Suprapubic skin (tissue), 4 donors: ENCODE results near the gene ANKRD13A. TPM values are rescaled to one million over a fixed set of nuclear protein-coding genes. Genes with fewer than 3 reads are reported as not detected.

ENCODE experiments used
- DNase-seq, 2 donors: peaks; one replicate each; pipeline ENCODE4 v3.0.0-alpha.2; 2019; ENCODE audit warnings: low spot score in 2 of 2
- H3K27ac ChIP-seq: fragments of 200-600 bp; sonication (generic); one replicate; pipeline ENCODE4 v1.5.1; 2019
- H3K27me3 ChIP-seq: fragments of 200-600 bp; sonication (generic); one replicate; pipeline ENCODE4 v1.5.1; 2019
- H3K36me3 ChIP-seq: fragments of 200-600 bp; sonication (generic); one replicate; pipeline ENCODE4 v1.5.1; 2019
- H3K4me1 ChIP-seq: fragments of 200-600 bp; sonication (generic); one replicate; pipeline ENCODE4 v1.5.1; 2019
- H3K4me3 ChIP-seq: fragments of 200-600 bp; sonication (generic); one replicate; pipeline ENCODE4 v1.5.1; 2019; ENCODE audit warnings: mild to moderate bottlenecking
- H3K9me3 ChIP-seq: fragments of 200-600 bp; sonication (generic); one replicate; pipeline ENCODE4 v1.5.1; 2019
- CTCF ChIP-seq, 2 donors: fragments of 200-600 bp in 1 of 2; fragments of 450-650 bp in 1 of 2; sonication (generic) in 1 of 2; IDR thresholded peaks; one replicate each; pipeline ENCODE4 v1.5.1; 2016 to 2019; ENCODE audit warnings: antibody characterized with exemption in 2 of 2, mild to moderate bottlenecking in 1 of 2, moderate library complexity in 1 of 2
- EP300 ChIP-seq: sonication (generic); formaldehyde crosslinking; IDR thresholded peaks from one replicate; pipeline ENCODE4 v1.6.1; 2017; ENCODE audit warnings: antibody characterized with exemption
- POLR2A ChIP-seq, 2 donors: fragments of 450-650 bp; IDR thresholded peaks; one replicate each; pipeline ENCODE4 v1.6.1; 2017; ENCODE audit warnings: antibody characterized with exemption in 2 of 2, mild to moderate bottlenecking in 2 of 2, moderate library complexity in 2 of 2
- POLR2AphosphoS5 ChIP-seq, 3 donors: sonication (generic); formaldehyde crosslinking; IDR thresholded peaks; one replicate each; pipeline ENCODE4 v1.6.1; 2017; ENCODE audit warnings: antibody characterized with exemption in 3 of 3
- WGBS: methylation state at CpG from one replicate; pipeline ENCODE4 v1.1.5; 2018; 5-methylcytosine and 5-hydroxymethylcytosine counted together
- total RNA-seq, 4 donors: library from RNA; depleted of rRNA; stranded (reverse); fragments of >200 nt; gene quantifications; one replicate each; pipeline ENCODE4 v1.1.0, GENCODE V29; 2016

ANKRD13A gene
- total RNA-seq, 4 donors from 2014 or later: 104 to 161 (median 114) TPM

DNA sequence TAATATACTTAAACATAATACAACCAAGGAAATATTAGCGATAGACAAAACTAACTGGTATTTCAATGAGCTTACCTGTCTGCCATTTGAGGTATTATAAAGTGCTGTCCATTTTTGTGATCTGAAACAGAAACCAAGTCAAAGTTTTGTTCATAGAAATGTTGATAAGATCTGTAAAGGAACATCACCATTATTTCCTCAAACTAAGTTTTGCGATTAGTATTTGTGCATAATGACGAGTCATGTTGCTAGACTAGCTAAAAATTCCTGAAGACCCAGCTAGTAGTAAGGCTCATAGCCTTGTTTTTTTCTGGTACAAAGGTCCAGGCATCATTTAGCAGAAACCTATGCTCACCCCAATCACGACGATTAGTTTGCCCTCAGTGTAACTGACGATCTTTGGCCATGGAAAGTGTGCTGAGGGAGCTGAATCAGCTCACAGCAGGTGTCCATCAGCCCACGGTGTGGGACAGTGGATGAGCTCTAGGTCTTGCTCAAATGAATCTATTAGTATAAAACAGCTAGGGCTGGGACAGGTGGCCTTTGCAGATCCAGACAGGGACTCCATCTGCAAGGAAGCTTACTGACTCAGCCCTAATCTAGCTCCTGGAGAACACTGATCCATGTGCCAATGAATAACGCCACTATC is 31.7 kb upstream of the ANKRD13A start:
- TF ChIP-seq CTCF (IDR thresholded peaks at IDR 0.05) (no peak), POLR2AphosphoS5 (IDR thresholded peaks at IDR 0.05) (no peak), EP300 (no peak), POLR2A (IDR thresholded peaks at IDR 0.05) (no peak)
- no peak for DNase-seq
- Histone ChIP-seq H3K27me3 (no peaks in the 10 kb centered on the region), H3K27ac (no peak overlapping the region), H3K9me3 (no peaks in the 10 kb centered on the region), H3K36me3 (peaks cover 92% of the 10 kb centered on the region), H3K4me3 (no peak overlapping the region), H3K4me1 (no peaks in the 10 kb centered on the region)
- 84% methylated on average over 8 of the region's 8 CpGs for WGBS

GRCh38 chr12:109968032-109968420 is 31.2 kb upstream of the ANKRD13A start:
- H3K36me3 ChIP-seq: peaks cover 91% of the 10 kb centered on the region
- H3K4me1 ChIP-seq: no peaks in the 10 kb centered on the region
- no peaks in the 10 kb centered on the region for H3K27me3 ChIP-seq
- DNase-seq: no peak
- TF ChIP-seq POLR2A (IDR thresholded peaks at IDR 0.05): no peak
- TF ChIP-seq POLR2AphosphoS5 (IDR thresholded peaks at IDR 0.05): no peak
- no peak for TF ChIP-seq CTCF (IDR thresholded peaks at IDR 0.05)
- TF ChIP-seq EP300: no peak
- WGBS: 89% methylated on average over 2 of the region's 2 CpGs
- no peaks in the 10 kb centered on the region for H3K9me3 ChIP-seq
- no peak overlapping the region for H3K27ac ChIP-seq
- H3K4me3 ChIP-seq: no peak overlapping the region

GRCh38 chr12:109968801-109969200 is 30.4 kb upstream of the ANKRD13A start:
- DNase-seq: no peak
- no peaks in the 10 kb centered on the region for H3K27me3 ChIP-seq
- H3K4me3 ChIP-seq: no peak overlapping the region
- no peak overlapping the region for H3K27ac ChIP-seq
- H3K36me3 ChIP-seq: peaks cover 94% of the 10 kb centered on the region
- TF ChIP-seq CTCF (IDR thresholded peaks at IDR 0.05) (no peak), EP300 (no peak), POLR2AphosphoS5 (IDR thresholded peaks at IDR 0.05) (no peak), POLR2A (IDR thresholded peaks at IDR 0.05) (no peak)
- H3K9me3 ChIP-seq: no peaks in the 10 kb centered on the region
- H3K4me1 ChIP-seq: no peaks in the 10 kb centered on the region
- WGBS: 98% methylated on average over 8 of the region's 8 CpGs

GRCh38 chr12:109972821-109973220 is 26.4 kb upstream of the ANKRD13A start:
- Histone ChIP-seq H3K4me3 (no peak overlapping the region), H3K27me3 (no peaks in the 10 kb centered on the region), H3K36me3 (peaks cover 90% of the 10 kb centered on the region), H3K9me3 (no peaks in the 10 kb centered on the region), H3K27ac (no peak overlapping the region), H3K4me1 (no peaks in the 10 kb centered on the region)
- no peak for TF ChIP-seq POLR2A (IDR thresholded peaks at IDR 0.05)
- TF ChIP-seq EP300: no peak
- no peak for TF ChIP-seq POLR2AphosphoS5 (IDR thresholded peaks at IDR 0.05)
- no peak for TF ChIP-seq CTCF (IDR thresholded peaks at IDR 0.05)
- 96% methylated on average over 4 of the region's 4 CpGs for WGBS
- DNase-seq: no peak

DNA sequence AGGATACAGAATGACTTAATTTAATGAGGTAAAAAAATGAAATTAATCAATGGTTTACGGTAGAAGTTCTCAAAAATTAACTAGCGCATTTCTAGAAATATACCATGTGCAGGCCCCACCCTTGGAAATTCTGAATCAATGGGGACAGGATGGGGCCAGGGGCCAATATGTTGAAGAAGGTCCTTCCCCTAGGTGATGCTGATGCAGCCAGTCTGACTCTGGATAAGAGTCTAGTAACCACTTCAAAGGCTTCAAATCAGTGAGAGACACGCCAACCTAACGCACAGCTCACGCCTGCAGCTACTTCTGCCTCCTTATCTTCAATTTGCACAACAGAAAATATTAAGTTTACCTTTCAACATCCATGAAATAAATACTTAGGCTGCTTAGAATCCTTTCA is 17.9 kb upstream of the ANKRD13A start:
- WGBS: 93% methylated on average over 5 of the region's 5 CpGs
- Histone ChIP-seq H3K4me3 (no peak overlapping the region), H3K27me3 (no peaks in the 10 kb centered on the region), H3K4me1 (no peaks in the 10 kb centered on the region), H3K9me3 (no peaks in the 10 kb centered on the region), H3K36me3 (peaks cover 98% of the 10 kb centered on the region), H3K27ac (no peak overlapping the region)
- no peak for DNase-seq
- no peak for TF ChIP-seq POLR2AphosphoS5 (IDR thresholded peaks at IDR 0.05)
- TF ChIP-seq CTCF (IDR thresholded peaks at IDR 0.05): no peak
- TF ChIP-seq EP300: no peak
- no peak for TF ChIP-seq POLR2A (IDR thresholded peaks at IDR 0.05)
